Cardiac muscle cell (in vitro differentiated cells and primary cell): ENCODE measurements around the gene WDR89. TPM values are rescaled to one million over a fixed set of nuclear protein-coding genes. Genes with fewer than 3 reads are reported as not detected.

Experiments
- DNase-seq, 2 donors: peaks; one replicate each; pipeline versions ENCODE4 v3.0.0 to v3.0.0-alpha.2; 2010 to 2017; ENCODE audit warnings: low read depth in 1 of 2, low spot score in 1 of 2
- H3K27ac ChIP-seq: fragments of 200-600 bp; sonication (generic); 2 replicates; pipeline ENCODE4 v1.5.1; 2016
- H3K27me3 ChIP-seq: fragments of 200-600 bp; sonication (generic); 2 replicates; pipeline ENCODE4 v1.6.0; 2016; ENCODE audit warnings: control low read depth
- H3K36me3 ChIP-seq: fragments of 200-600 bp; sonication (generic); 2 replicates; pipeline ENCODE4 v1.5.1; 2016; ENCODE audit warnings: control low read depth
- H3K4me1 ChIP-seq: fragments of 200-600 bp; sonication (generic); 2 replicates; pipeline ENCODE4 v1.8.1; 2017; ENCODE audit warnings: low read depth, mild to moderate bottlenecking, mixed run types
- H3K4me3 ChIP-seq: fragments of 200-600 bp; sonication (generic); 2 replicates; pipeline ENCODE4 v1.5.1; 2016; ENCODE audit warnings: mild to moderate bottlenecking
- H3K9me3 ChIP-seq: fragments of 200-600 bp; sonication (generic); 2 replicates; pipeline ENCODE4 v1.5.1; 2017; ENCODE audit warnings: low read depth, mild to moderate bottlenecking, control low read depth
- CTCF ChIP-seq: IDR thresholded peaks from 2 replicates; pipeline ENCODE4 v1.5.1; 2012; ENCODE audit warnings: low read depth, mild to moderate bottlenecking, low read length
- polyA plus RNA-seq: library from polyadenylated mRNA; unstranded; fragments of >200 nt; fragmentation: Nextera tagmentation; extraction: Ambion mirVana; gene quantifications from 2 replicates; pipeline ENCODE4 v1.2.1, GENCODE V29; 2016
- total RNA-seq: library from RNA; depleted of rRNA; stranded (reverse); fragments of >200 nt; gene quantifications from 2 replicates; pipeline ENCODE4 v1.2.3, GENCODE V29; 2016

Gene WDR89
- total and polyA plus RNA-seq, 2 experiments from 2014 or later = 9.0 to 11.7 TPM

GRCh38 chr14:63672417-63673180 lies 30.9 kb upstream of the WDR89 start:
- no peak for TF ChIP-seq CTCF
- no peaks in the 10 kb centered on the region for H3K27me3 ChIP-seq
- no peaks in the 10 kb centered on the region for H3K9me3 ChIP-seq
- H3K27ac ChIP-seq = no peak overlapping the region
- no peaks in the 10 kb centered on the region for H3K36me3 ChIP-seq
- H3K4me1 ChIP-seq = no peaks in the 10 kb centered on the region
- H3K4me3 ChIP-seq = no peak overlapping the region
- no peak for DNase-seq

- DNase-seq = no peak
- Histone ChIP-seq H3K4me1 (no peaks in the 10 kb centered on the region), H3K27ac (no peak overlapping the region), H3K36me3 (no peaks in the 10 kb centered on the region), H3K27me3 (no peaks in the 10 kb centered on the region), H3K9me3 (no peaks in the 10 kb centered on the region), H3K4me3 (no peak overlapping the region)
- no peak for TF ChIP-seq CTCF
Measured at GRCh38 chr14:63671987-63672386, 30.3 kb upstream of the WDR89 start.

- no peak overlapping the region for H3K4me3 ChIP-seq
- H3K36me3 ChIP-seq = no peaks in the 10 kb centered on the region
- H3K9me3 ChIP-seq = no peaks in the 10 kb centered on the region
- no peak overlapping the region for H3K27ac ChIP-seq
- H3K27me3 ChIP-seq = no peaks in the 10 kb centered on the region
- H3K4me1 ChIP-seq = no peaks in the 10 kb centered on the region
- no peak for DNase-seq
- no peak for TF ChIP-seq CTCF
Measured at GRCh38 chr14:63670692-63671091, 29.0 kb upstream of the WDR89 start.

- H3K9me3 ChIP-seq = no peaks in the 10 kb centered on the region
- H3K27me3 ChIP-seq = no peaks in the 10 kb centered on the region
- no peak for TF ChIP-seq CTCF
- no peaks in the 10 kb centered on the region for H3K36me3 ChIP-seq
- no peak overlapping the region for H3K27ac ChIP-seq
- H3K4me3 ChIP-seq = no peak overlapping the region
- DNase-seq = no peak
- H3K4me1 ChIP-seq = no peaks in the 10 kb centered on the region
Measured at GRCh38 chr14:63666335-63666734, 24.7 kb upstream of the WDR89 start.

DNA sequence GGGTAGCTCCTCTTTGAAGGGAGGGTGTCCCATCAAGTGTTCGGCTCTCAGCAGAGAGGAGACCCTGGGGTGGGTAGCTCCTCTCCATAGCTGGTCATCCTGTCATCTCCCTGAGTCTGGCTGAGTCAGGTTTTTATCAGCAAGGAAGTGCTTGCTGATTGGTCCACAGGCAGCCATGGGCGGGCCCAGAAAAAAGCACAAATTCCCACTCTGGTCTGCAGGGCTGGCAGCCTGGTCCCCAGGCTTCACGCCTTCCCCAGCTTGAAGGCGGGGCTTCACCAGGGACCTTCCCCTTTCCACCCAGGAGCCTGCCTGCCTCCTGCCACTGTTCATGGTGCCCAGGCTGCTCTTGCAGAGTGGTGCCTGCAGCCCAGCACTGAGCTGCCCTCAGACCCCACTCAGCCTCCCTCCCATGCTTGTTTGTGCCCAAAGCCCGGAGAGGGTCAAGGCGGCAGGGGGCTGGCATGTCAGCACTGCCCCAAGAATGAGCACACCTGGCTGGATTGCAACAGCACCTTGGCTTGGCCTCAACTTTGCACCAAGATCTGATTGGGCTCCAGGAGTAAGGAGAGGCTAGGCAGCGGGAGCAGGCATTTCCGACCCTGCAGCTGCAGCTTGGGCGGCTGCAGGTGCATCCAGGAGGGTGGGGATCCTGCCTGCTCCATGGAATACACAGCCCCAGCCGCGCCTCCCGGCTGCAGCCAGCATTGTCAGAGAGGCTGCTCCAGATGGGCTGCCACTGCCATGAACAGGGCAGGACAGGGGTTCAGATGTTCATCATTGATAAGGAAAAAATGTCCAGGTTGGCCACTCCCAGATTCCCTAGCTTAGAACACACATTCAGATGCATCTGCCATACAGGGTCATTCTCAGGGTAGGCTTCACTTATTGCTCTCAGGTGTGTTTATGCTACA lies 22.0 kb upstream of the WDR89 start:
- DNase-seq = peak in 1 of 2 donors; percentile 7
- Histone ChIP-seq H3K27ac (no peak overlapping the region), H3K9me3 (no peaks in the 10 kb centered on the region), H3K4me3 (no peak overlapping the region), H3K27me3 (no peaks in the 10 kb centered on the region), H3K4me1 (no peaks in the 10 kb centered on the region), H3K36me3 (no peaks in the 10 kb centered on the region)
- TF ChIP-seq CTCF = no peak
